CD1c-positive myeloid dendritic cell (primary cell): ENCODE measurements around the gene CCL19.

ENCODE experiments used
- DNase-seq: peaks from one replicate; pipeline ENCODE4 v3.0.0-alpha.2; 2016; ENCODE audit errors: extremely low spot score

CCL19 gene

GRCh38 chr9:34662526-34663302 is 28.4 kb downstream of the CCL19 start, which contains the start of gene CCL27:
Gene CCL27, minus strand, starts transcription at chr9:34662657. Its CDS starts 24 bp downstream, at chr9:34662633.
- no peak for DNase-seq

- DNase-seq = no peak
Measured at GRCh38 chr9:34659592-34660253, 31.4 kb downstream of the CCL19 start.

DNA sequence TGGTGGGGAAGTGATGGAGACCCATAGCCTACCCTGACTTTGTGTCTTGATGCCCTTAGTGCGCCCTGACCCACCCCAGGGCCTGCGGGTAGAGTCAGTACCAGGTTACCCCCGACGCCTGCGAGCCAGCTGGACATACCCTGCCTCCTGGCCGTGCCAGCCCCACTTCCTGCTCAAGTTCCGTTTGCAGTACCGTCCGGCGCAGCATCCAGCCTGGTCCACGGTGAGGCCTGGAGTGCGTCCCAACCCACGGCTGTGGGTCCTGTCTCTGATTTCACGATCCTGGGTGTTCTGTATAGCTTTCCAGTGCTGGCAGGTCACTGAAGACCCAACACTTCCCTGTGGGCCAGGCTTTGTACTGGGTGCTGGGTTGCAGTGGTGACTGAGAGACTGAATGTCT is 32.6 kb downstream of the CCL19 start:
- DNase-seq = no peak

- no peak for DNase-seq
Measured at GRCh38 chr9:34656992-34657391, 34.1 kb downstream of the CCL19 start.

DNA sequence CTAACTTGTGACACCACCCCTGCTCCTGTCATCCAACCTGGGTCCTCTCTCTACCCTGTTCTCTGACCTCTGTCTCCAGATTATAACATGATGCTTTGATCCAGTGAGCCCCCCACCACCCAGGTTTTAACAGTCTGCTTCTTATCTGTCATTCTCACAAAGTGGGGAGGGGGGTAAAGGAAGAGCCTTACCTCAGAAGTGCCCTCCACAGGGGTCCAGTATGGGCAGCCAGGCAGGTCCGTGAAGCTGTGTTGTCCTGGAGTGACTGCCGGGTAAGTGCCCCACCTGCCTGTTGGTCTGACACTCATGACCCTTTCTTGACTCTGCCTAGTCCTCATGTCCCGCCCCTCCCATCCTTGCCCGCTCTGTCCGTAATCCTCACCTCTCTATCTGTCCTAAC is 35.7 kb downstream of the CCL19 start:
- no peak for DNase-seq

DNA sequence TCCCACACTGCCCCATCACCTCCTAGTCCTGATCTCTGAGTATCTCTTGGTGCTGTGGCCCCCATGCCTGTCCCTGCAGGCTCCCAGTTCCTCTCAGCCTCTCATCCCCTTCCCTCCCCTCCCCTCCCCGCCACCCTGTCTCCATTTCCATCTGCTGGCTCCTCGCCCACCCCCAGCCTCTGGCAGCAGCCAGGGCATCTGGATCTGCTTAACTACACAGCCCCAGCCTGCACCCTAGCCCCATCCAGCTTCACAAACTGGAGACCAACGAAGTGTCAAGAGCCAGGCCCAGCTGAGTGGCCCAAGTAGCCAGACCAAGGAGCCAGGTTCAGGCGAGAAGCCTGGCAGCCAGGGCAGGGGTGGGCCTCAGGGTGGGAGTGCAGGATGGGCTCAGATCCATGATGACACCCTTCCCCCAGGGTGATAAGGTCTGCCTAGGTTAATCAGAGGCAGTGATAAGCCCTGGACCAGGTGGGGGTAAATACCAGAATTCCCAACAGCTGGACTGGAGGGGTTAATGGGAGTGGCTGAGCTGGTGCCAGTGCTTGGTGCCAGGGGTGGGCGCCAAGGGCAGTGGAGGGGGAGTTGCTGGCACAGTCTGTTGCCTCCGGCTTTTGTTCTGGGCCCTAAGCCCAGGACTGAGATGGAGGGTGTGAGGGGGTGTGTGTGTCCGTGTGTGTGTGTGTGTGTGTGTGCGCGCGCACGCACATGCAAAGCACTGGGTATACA is 36.6 kb downstream of the CCL19 start:
- no peak for DNase-seq

- DNase-seq = no peak
Measured at GRCh38 chr9:34653151-34654072, 37.7 kb downstream of the CCL19 start.

GRCh38 chr9:34652602-34653000 is 38.5 kb downstream of the CCL19 start:
- no peak for DNase-seq

GRCh38 chr9:34651876-34652601 is 39.0 kb downstream of the CCL19 start, which contains the start of gene IL11RA:
Gene IL11RA, plus strand, starts transcription at chr9:34652185. Its CDS starts 3,033 bp downstream, at chr9:34655218.
- peak; percentile 60 for DNase-seq

GRCh38 chr9:34651321-34651720 is 39.8 kb downstream of the CCL19 start:
- DNase-seq = no peak

GRCh38 chr9:34650816-34651215 is 40.3 kb downstream of the CCL19 start:
- no peak for DNase-seq

DNA sequence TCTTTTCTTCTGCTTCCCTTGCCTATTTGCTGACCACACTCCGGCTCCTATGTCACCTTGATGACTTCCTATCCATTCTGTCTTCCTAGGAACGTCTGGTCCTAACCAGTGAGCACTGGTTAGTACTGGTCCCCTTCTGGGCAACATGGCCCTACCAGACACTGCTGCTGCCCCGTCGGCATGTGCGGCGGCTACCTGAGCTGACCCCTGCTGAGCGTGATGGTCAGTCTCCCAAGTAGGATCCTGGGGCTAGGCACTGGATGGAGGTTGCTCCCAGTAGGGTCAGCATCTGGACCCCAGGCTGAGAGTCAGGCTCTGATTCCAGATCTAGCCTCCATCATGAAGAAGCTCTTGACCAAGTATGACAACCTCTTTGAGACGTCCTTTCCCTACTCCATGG is 42.4 kb downstream of the CCL19 start:
- no peak for DNase-seq

DNA sequence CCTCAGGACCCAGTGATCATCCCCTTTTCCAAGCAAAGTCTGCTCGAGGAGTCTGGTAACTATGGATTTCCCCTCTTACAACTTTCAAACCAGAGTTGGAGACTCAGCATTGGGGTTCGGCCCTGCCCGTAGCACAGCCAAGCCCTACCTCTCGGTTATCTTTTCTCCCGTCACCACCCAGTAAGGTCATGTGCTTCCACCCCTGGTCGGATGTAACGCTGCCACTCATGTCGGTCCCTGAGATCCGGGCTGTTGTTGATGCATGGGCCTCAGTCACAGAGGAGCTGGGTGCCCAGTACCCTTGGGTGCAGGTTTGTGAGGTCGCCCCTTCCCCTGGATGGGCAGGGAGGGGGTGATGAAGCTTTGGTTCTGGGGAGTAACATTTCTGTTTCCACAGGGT is 43.4 kb downstream of the CCL19 start:
- DNase-seq = no peak

DNA sequence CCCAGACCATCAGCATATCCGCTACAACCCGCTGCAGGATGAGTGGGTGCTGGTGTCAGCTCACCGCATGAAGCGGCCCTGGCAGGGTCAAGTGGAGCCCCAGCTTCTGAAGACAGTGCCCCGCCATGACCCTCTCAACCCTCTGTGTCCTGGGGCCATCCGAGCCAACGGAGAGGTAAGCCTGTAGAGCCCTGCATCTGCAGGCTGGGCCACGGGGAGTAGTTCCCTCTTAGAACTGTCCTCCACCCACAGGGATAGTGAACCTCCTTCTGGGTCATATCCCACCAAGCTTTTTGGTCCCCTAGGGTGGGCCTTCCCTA is 44.0 kb downstream of the CCL19 start:
- peak; percentile 16 for DNase-seq

DNA sequence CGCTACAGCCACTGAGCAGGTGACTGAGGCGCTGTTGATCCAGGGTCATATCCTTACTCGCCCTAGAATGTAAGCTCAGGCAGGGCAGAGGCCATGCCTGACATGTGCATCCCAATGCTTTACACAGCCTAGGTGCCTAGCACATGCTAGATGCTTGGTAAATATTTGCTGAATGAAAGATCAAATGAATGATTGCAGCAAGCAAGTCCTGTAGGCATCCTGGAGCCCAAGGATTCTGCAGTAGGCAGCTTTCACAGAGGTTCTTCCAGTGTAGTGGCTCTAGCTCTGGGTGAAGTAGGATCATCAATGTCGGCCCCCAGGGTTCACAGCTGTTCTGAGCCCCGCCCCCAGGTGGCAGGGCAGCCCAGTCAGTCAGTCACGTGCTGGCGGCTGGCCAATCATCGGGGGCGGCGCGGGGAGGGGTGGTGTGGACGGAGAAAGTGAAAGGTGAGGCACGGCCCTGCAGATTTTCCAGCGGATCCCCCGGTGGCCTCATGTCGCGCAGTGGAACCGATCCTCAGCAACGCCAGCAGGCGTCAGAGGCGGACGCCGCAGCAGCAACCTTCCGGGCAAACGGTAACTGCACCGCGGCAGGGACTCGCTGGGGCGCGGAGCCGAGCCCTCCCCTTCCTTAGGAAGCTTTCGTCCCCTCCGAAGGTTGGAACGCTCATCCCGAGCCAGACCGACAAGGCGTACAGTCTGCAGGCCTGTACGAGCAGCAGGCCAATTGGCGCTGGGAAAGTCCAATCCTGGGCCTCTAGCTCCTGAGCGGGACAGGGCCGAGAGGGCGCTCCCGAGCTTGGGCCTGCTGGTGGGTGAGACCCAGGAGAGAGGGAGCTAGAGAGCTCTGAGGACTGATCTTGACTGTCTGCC is 44.6 kb downstream of the CCL19 start, which contains the start of gene GALT:
GALT (plus strand) TSS at position 465 of the 873 bp plus-strand sequence; CDS start at position 495, 30 bp downstream.
- DNase-seq = peak; percentile 93

DNA sequence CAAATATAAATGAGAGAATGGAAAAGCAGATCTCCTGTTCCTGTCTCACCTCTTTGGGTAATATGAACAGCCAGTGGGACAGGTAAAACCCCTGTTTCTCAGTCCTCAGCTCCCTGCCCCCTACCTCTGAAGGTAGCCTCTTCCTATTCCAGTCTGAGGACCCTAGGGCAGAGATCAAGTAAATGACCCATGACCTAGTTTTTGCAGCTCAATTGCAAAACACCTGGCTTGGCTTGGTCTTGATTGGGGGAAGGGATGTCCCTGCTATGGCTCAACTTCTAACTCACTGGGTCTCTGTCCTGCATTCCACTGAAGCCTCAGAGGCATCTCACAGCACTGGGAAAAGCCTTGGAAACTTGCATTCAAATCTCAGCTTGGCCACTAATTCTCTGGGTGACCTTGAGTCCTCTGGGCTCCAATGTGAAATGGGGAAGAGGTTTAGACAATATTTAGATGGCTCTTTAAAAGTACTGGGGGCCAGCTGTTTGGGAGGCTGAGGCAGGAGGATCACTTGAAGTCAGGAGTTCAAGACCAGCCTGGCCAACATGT is 46.2 kb downstream of the CCL19 start:
- no peak for DNase-seq

DNA sequence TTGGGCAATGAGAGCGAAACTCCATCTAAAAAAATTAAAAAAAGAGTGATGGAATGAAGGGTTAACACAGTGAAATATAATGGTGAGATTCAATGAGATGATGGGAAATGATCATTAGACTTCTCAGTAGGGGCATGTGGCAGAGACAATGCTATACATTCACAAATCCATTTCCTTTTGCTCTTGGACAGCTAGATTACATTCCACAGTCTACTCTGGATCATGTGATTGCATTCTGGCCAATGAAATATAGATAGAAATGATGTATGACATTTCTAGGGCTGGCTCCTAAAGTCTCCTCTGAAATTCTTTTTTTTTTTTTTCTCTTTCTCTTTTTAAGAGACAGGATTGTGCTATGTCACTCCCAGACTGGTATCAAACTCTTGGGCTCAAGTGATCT is 48.4 kb downstream of the CCL19 start:
- DNase-seq = no peak
